H9 (cell line): ENCODE data around the gene FHIT. TPM values are rescaled to one million over a fixed set of nuclear protein-coding genes. Genes with fewer than 3 reads are reported as not detected.

Source experiments
- DNase-seq: peaks from one replicate; pipeline ENCODE4 v3.0.0-alpha.2; 2017
- H2AFZ ChIP-seq: one replicate; pipeline ENCODE4 v1.6.1; 2013; ENCODE audit warnings: mild to moderate bottlenecking, low read length, control low read depth, moderate library complexity
- H2AK5ac ChIP-seq: 2 replicates; pipeline ENCODE4 v1.6.1; 2013; ENCODE audit warnings: low read length, control low read depth, mixed read lengths; ENCODE audit not compliant: insufficient read length
- H2BK120ac ChIP-seq: one replicate; pipeline ENCODE4 v1.6.1; 2013; ENCODE audit warnings: low read depth, mild to moderate bottlenecking, low read length, control low read depth, inconsistent platforms; ENCODE audit not compliant: poor library complexity, severe bottlenecking
- H2BK12ac ChIP-seq: 2 replicates; pipeline ENCODE4 v1.6.1; 2013; ENCODE audit warnings: low read length, control low read depth, mixed read lengths, low read depth; ENCODE audit not compliant: insufficient read length
- H2BK15ac ChIP-seq: 2 replicates; pipeline ENCODE4 v1.6.1; 2013; ENCODE audit warnings: low read depth, low read length, control low read depth
- H2BK20ac ChIP-seq: one replicate; pipeline ENCODE4 v1.6.1; 2013; ENCODE audit warnings: low read depth, mild to moderate bottlenecking, low read length, control low read depth, inconsistent platforms; ENCODE audit not compliant: poor library complexity, severe bottlenecking
- H2BK5ac ChIP-seq: 2 replicates; pipeline ENCODE4 v1.6.1; 2013; ENCODE audit warnings: low read length, control low read depth, mixed read lengths; ENCODE audit not compliant: insufficient read length
- H3K14ac ChIP-seq: 2 replicates; pipeline ENCODE4 v1.6.1; 2013; ENCODE audit warnings: low read length, control low read depth; ENCODE audit not compliant: insufficient read depth
- H3K18ac ChIP-seq: 2 replicates; pipeline ENCODE4 v1.6.1; 2013; ENCODE audit warnings: low read depth, mild to moderate bottlenecking, mixed read lengths, low read length, control low read depth; ENCODE audit not compliant: insufficient read length
- H3K23ac ChIP-seq: 2 replicates; pipeline ENCODE4 v1.6.1; 2013; ENCODE audit warnings: low read length, control low read depth, mixed read lengths, low read depth; ENCODE audit not compliant: insufficient read length
- H3K23me2 ChIP-seq: 2 replicates; pipeline ENCODE4 v1.6.1; 2013; ENCODE audit warnings: low read depth, mild to moderate bottlenecking, mixed read lengths, low read length, control low read depth; ENCODE audit not compliant: insufficient read length, poor library complexity, severe bottlenecking
- H3K27ac ChIP-seq: 2 replicates; pipeline ENCODE4 v1.5.1; 2013; ENCODE audit warnings: low read length, control low read depth, mixed read lengths, low read depth; ENCODE audit not compliant: insufficient read length
- H3K27me3 ChIP-seq: 2 replicates; pipeline ENCODE4 v1.6.1; 2013; ENCODE audit warnings: low read length, control low read depth, inconsistent platforms; ENCODE audit not compliant: insufficient read depth
- H3K4ac ChIP-seq: 2 replicates; pipeline ENCODE4 v1.6.1; 2013; ENCODE audit warnings: low read depth, mild to moderate bottlenecking, control low read depth, inconsistent platforms, low read length, moderate library complexity
- H3K4me1 ChIP-seq: 2 replicates; pipeline ENCODE4 v1.6.1; 2013; ENCODE audit warnings: low read length, control low read depth, inconsistent platforms; ENCODE audit not compliant: insufficient read depth
- H3K4me2 ChIP-seq: 2 replicates; pipeline ENCODE4 v1.6.1; 2013; ENCODE audit warnings: low read length, control low read depth, mixed read lengths; ENCODE audit not compliant: insufficient read length, insufficient read depth
- H3K56ac ChIP-seq: 2 replicates; pipeline ENCODE4 v1.6.1; 2013; ENCODE audit warnings: low read depth, mild to moderate bottlenecking, mixed read lengths, low read length, control low read depth; ENCODE audit not compliant: insufficient read length
- H3K79me1 ChIP-seq: 2 replicates; pipeline ENCODE4 v1.6.1; 2013; ENCODE audit warnings: low read depth, mild to moderate bottlenecking, moderate library complexity, low read length, control low read depth, inconsistent platforms; ENCODE audit not compliant: insufficient read depth, poor library complexity, severe bottlenecking
- H3K79me2 ChIP-seq: 2 replicates; pipeline ENCODE4 v1.6.1; 2013; ENCODE audit warnings: low read length, control low read depth, inconsistent platforms; ENCODE audit not compliant: insufficient read depth
- H3K9ac ChIP-seq: 2 replicates; pipeline ENCODE4 v1.6.1; 2013; ENCODE audit warnings: low read length, control low read depth, mixed read lengths; ENCODE audit not compliant: insufficient read length; ENCODE audit errors: extremely low read depth
- H3K9me3 ChIP-seq: one replicate; pipeline ENCODE4 v1.6.1; 2013; ENCODE audit warnings: low read depth, low read length, inconsistent platforms; ENCODE audit not compliant: control insufficient read depth
- H3T11ph ChIP-seq: one replicate; pipeline ENCODE4 v1.6.1; 2013; ENCODE audit warnings: mild to moderate bottlenecking, low read length, control low read depth, inconsistent platforms
- H4K20me1 ChIP-seq: one replicate; pipeline ENCODE4 v1.6.1; 2013; ENCODE audit not compliant: control insufficient read depth, insufficient read length, insufficient read depth
- H4K5ac ChIP-seq: 2 replicates; pipeline ENCODE4 v1.6.1; 2013; ENCODE audit warnings: low read depth, mild to moderate bottlenecking, mixed read lengths, low read length, control low read depth; ENCODE audit not compliant: insufficient read length
- H4K8ac ChIP-seq: replicated peaks from 2 replicates; pipeline ENCODE4 v1.6.1; 2013; ENCODE audit warnings: low read length, control low read depth, mixed read lengths, low read depth; ENCODE audit not compliant: insufficient read length
- H4K91ac ChIP-seq: 2 replicates; pipeline ENCODE4 v1.6.1; 2013; ENCODE audit warnings: low read depth, mild to moderate bottlenecking, moderate library complexity, mixed read lengths, low read length, control low read depth; ENCODE audit not compliant: insufficient read length
- H3K27ac Mint-ChIP-seq, 3 experiments: 2 replicates in 2 of 3; 3 replicates in 1 of 3; pipeline ENCODE4 v1.8.0; 2020 to 2021; ENCODE audit warnings: mixed read lengths in 3 of 3, mild to moderate bottlenecking in 1 of 3, moderate library complexity in 1 of 3
- H3K27me3 Mint-ChIP-seq: 2 replicates; pipeline ENCODE4 v1.8.0; 2021; ENCODE audit warnings: low read depth, mild to moderate bottlenecking, moderate library complexity, mixed read lengths
- H3K36me3 Mint-ChIP-seq, 3 experiments: 2 replicates in 2 of 3; 3 replicates in 1 of 3; pipeline ENCODE4 v1.8.0; 2020 to 2021; ENCODE audit warnings: low read depth in 3 of 3, mixed read lengths in 3 of 3; ENCODE audit not compliant: insufficient read depth in 1 of 3
- H3K4me1 Mint-ChIP-seq, 2 experiments: 2 replicates each; pipeline ENCODE4 v1.8.0; 2020; ENCODE audit warnings: mixed read lengths in 2 of 2
- H3K4me3 Mint-ChIP-seq, 2 experiments: 2 replicates in 1 of 2; 3 replicates in 1 of 2; pipeline ENCODE4 v1.8.0; 2020 to 2021; ENCODE audit warnings: mild to moderate bottlenecking in 2 of 2, mixed read lengths in 2 of 2, moderate library complexity in 1 of 2
- H3K9me3 Mint-ChIP-seq, 2 experiments: 2 replicates in 1 of 2; 3 replicates in 1 of 2; pipeline ENCODE4 v1.8.0; 2020; ENCODE audit warnings: mild to moderate bottlenecking in 2 of 2, mixed read lengths in 2 of 2, moderate library complexity in 1 of 2
- CTCF ChIP-seq: fragments of 200-600 bp; sonication (generic); conservative IDR thresholded peaks from 3 replicates; pipeline ENCODE4 v1.8.0; 2021; ENCODE audit warnings: antibody characterized with exemption, mild to moderate bottlenecking
- WGBS: extraction: QIAGEN DNeasy Blood & Tissue Kit; methylation state at CpG from one replicate; pipeline ENCODE4 v1.1.7; 2013; ENCODE audit warnings: missing lambda C conversion rate, low lambda C conversion rate, mixed read lengths; ENCODE audit not compliant: insufficient read length; ENCODE audit errors: extremely low coverage; 5-methylcytosine and 5-hydroxymethylcytosine counted together
- total RNA-seq: library from RNA; stranded (reverse); gene quantifications from 2 replicates; pipeline ENCODE4 v1.2.1, GENCODE V29; 2021

The FHIT gene
- total RNA-seq, 1 experiment from 2014 or later, result 3.0 TPM

- Histone ChIP-seq H2BK5ac (no peak overlapping the region), H3K23me2 (no peaks in the 10 kb centered on the region), H4K5ac (no peak overlapping the region), H2AFZ (no peak overlapping the region), H3K27ac (no peak overlapping the region), H3K18ac (no peak overlapping the region), H2BK15ac (no peak overlapping the region), H4K91ac (no peak overlapping the region), H2BK20ac (no peak overlapping the region), H3K14ac (no peak overlapping the region), H3K9ac (no peak overlapping the region), H2BK120ac (no peak overlapping the region), H3K23ac (no peak overlapping the region), H3K79me1 (no peaks in the 10 kb centered on the region), H3K9me3 (no peaks in the 10 kb centered on the region), H3K4me2 (no peak overlapping the region), H4K8ac (no peak overlapping the region), H3K79me2 (no peaks in the 10 kb centered on the region), H3K56ac (no peak overlapping the region), H2AK5ac (no peak overlapping the region), H2BK12ac (no peak overlapping the region), H4K20me1 (no peaks in the 10 kb centered on the region), H3K4me1 (peaks cover 5% of the 10 kb centered on the region; the same call in 1 of the 2 replicates), H3T11ph (no peak overlapping the region), H3K27me3 (no peaks in the 10 kb centered on the region), H3K4ac (no peak overlapping the region)
- TF ChIP-seq CTCF, result no peak
- Mint-ChIP-seq H3K4me1 (peaks cover 7 to 9% of the 10 kb centered on the region in 2 experiments), H3K36me3 (no peaks in the 10 kb centered on the region), H3K4me3 (no peak overlapping the region), H3K9me3 (no peaks in the 10 kb centered on the region), H3K27me3 (no peaks in the 10 kb centered on the region), H3K27ac (no peak overlapping the region)
- DNase-seq, result no peak
- no CpG with 5 or more reads among the region's 1 CpG for WGBS
These were observed 46.6 kb upstream of the FHIT start for GRCh38 chr3:61297821-61298220.
